Panc1 (cell line): ENCODE results near the gene TCF15. TPM values are rescaled to one million over a fixed set of nuclear protein-coding genes. Genes with fewer than 3 reads are reported as not detected.

Experiments
- ATAC-seq: fragments of 200-7000 bp; cut with Tn5 transposase; 2 replicates; pipeline ENCODE4 v1.9.1; 2020; ENCODE audit warnings: mild to moderate bottlenecking, moderate library complexity
- BruUV-seq: library from RNA; stranded (reverse); fragments of 400-500 nt; replicated peaks from 2 replicates; lab custom pipeline; 2021; lab: Mats Ljungman, UMichigan
- CTCF ChIA-PET: fragments of 300-600 bp; sonication (Branson Sonifier 250); formaldehyde crosslinking; loops from one replicate; lab custom pipeline; 2022; ENCODE audit warnings: antibody characterized with exemption; lab: Charles Lee
- POLR2A ChIA-PET: fragments of 300-600 bp; sonication (Branson Sonifier 250); formaldehyde crosslinking; loops from one replicate; lab custom pipeline; 2022; ENCODE audit warnings: antibody characterized with exemption; lab: Charles Lee
- DNase-seq: peaks from one replicate; pipeline ENCODE4 v3.0.0-alpha.2; 2010; ENCODE audit warnings: low read depth, low spot score
- H3K27ac ChIP-seq: 2 replicates; pipeline ENCODE4 v1.5.1; 2011; ENCODE audit warnings: mild to moderate bottlenecking, low read length, inconsistent platforms
- H3K27me3 ChIP-seq: fragments of 200-500 bp; sonication (Bioruptor generic); 2 replicates; pipeline ENCODE4 v1.6.0; 2014; ENCODE audit warnings: low read length, inconsistent platforms; ENCODE audit not compliant: control insufficient read depth, insufficient read depth
- H3K36me3 ChIP-seq: fragments of 200-500 bp; sonication (Bioruptor generic); 2 replicates; pipeline ENCODE4 v1.5.1; 2014; ENCODE audit warnings: inconsistent platforms, mild to moderate bottlenecking, low read length, moderate library complexity; ENCODE audit not compliant: control insufficient read depth, insufficient read depth
- H3K4me1 ChIP-seq: 2 replicates; pipeline ENCODE4 v1.5.1; 2011; ENCODE audit warnings: inconsistent platforms, mild to moderate bottlenecking, low read length, moderate library complexity; ENCODE audit not compliant: control insufficient read depth, insufficient read depth
- H3K4me3 ChIP-seq, 2 experiments: 2 replicates each; pipeline ENCODE4 v1.5.1; 2011 to 2012; ENCODE audit warnings: low read depth in 2 of 2, low read length in 2 of 2, mild to moderate bottlenecking in 2 of 2, inconsistent platforms in 1 of 2, moderate library complexity in 1 of 2
- H3K9me3 ChIP-seq: fragments of 200-500 bp; sonication (Bioruptor generic); 2 replicates; pipeline ENCODE4 v1.5.1; 2014; ENCODE audit warnings: low read depth, mild to moderate bottlenecking, inconsistent platforms, low read length, moderate library complexity; ENCODE audit not compliant: control insufficient read depth, insufficient read depth
- CTCF ChIP-seq: fragments of 450-650 bp; IDR thresholded peaks from 2 replicates; pipeline ENCODE4 v1.5.1; 2017; ENCODE audit warnings: mild to moderate bottlenecking
- POLR2AphosphoS5 ChIP-seq: IDR thresholded peaks from 2 replicates; pipeline ENCODE4 v1.6.1; 2012; ENCODE audit warnings: mild to moderate bottlenecking, low read depth, low read length, moderate library complexity
- REST ChIP-seq, 2 experiments: IDR thresholded peaks; 2 replicates each; pipeline ENCODE4 v1.6.1; 2011 to 2012; ENCODE audit warnings: low read depth in 2 of 2, control low read depth in 1 of 2, low read length in 1 of 2, mild to moderate bottlenecking in 1 of 2, moderate library complexity in 1 of 2; ENCODE audit not compliant: insufficient read depth in 1 of 2
- SIN3A ChIP-seq: IDR thresholded peaks from 2 replicates; pipeline ENCODE4 v1.6.1; 2012; ENCODE audit warnings: low read depth, mild to moderate bottlenecking, low read length, moderate library complexity, borderline replicate concordance; ENCODE audit not compliant: insufficient read depth
- TCF7L2 ChIP-seq: IDR thresholded peaks from 2 replicates; pipeline ENCODE4 v1.6.1; 2011; ENCODE audit warnings: mild to moderate bottlenecking, low read depth, low read length, inconsistent platforms
- in situ Hi-C: cut with HindIII; loops from 2 replicates; pipeline ENCODE4 v1.10.0; 2016; ENCODE audit warnings: low sequenced_read_pairs, low pct_unique_long_range_greater_than_20kb
- intact Hi-C: fragments of 100-400 bp; cut with micrococcal nuclease; formaldehyde crosslinking; loops from one replicate; pipeline ENCODE4 v1.10.0; 2022; ENCODE audit not compliant: unreplicated experiment
- total RNA-seq: library from RNA; stranded (reverse); gene quantifications from one replicate; pipeline ENCODE4 v1.2.1, GENCODE V29; 2021; ENCODE audit not compliant: unreplicated experiment

TCF15 gene
- total RNA-seq, 1 experiment from 2014 or later, result not detected

GRCh38 chr20:635028-635892 lies 25.2 kb upstream of the TCF15 start:
- in situ Hi-C loops, result no loop called here
- H3K9me3 ChIP-seq, result no peaks in the 10 kb centered on the region
- no peaks in the 10 kb centered on the region for H3K4me1 ChIP-seq
- no peaks in the 10 kb centered on the region for H3K36me3 ChIP-seq
- TF ChIP-seq POLR2AphosphoS5 (no peak), SIN3A (no peak), TCF7L2 (no peak), REST (IDR thresholded peaks at IDR 0.05; ENCODE audit: insufficient read depth in 1 of 2, low read depth in 2 of 2, low read length in 1 of 2) (no peak), CTCF (no peak)
- H3K4me3 ChIP-seq, result no peak overlapping the region
- intact Hi-C loops, result no loop called here
- ATAC-seq, result 0 out of 2 replicates have a peak, but pooled peaks have one; percentile 31
- no peak for DNase-seq
- H3K27ac ChIP-seq, result no peak overlapping the region
- CTCF ChIA-PET, result interaction anchor here (1.5 kb wide), 1 partner anchor 10 kb away, joined by 4 read pairs; no protein-coding TSS in a partner anchor
- BruUV-seq, result no TSS peak
- POLR2A ChIA-PET, result no interaction called here
- peaks cover 5% of the 10 kb centered on the region; the same call in 1 of the 2 replicates for H3K27me3 ChIP-seq

GRCh38 chr20:634148-634925 lies 24.2 kb upstream of the TCF15 start:
- Histone ChIP-seq H3K27me3 (peaks cover 5% of the 10 kb centered on the region; the same call in 1 of the 2 replicates), H3K9me3 (no peaks in the 10 kb centered on the region), H3K36me3 (no peaks in the 10 kb centered on the region), H3K4me1 (no peaks in the 10 kb centered on the region), H3K27ac (no peak overlapping the region), H3K4me3 (no peak overlapping the region)
- ATAC-seq (no peak), DNase-seq (no peak)
- POLR2A ChIA-PET, result no interaction called here
- no TSS peak for BruUV-seq
- TF ChIP-seq CTCF (no peak), SIN3A (no peak)
- intact Hi-C loops (no loop called here), in situ Hi-C loops (no loop called here)
- CTCF ChIA-PET, result interaction anchor here (1.5 kb wide), 1 partner anchor 11 kb away, joined by 4 read pairs; no protein-coding TSS in a partner anchor
